Keratinocyte (primary cell): ENCODE data around the gene RSPH10B. TPM values are rescaled to one million over a fixed set of nuclear protein-coding genes. Genes with fewer than 3 reads are reported as not detected.
"Not testable (repeated sequence)": the region's sequence is repeated elsewhere in the genome, so short reads cannot be mapped to it uniquely, and the experiment has no call there.

ENCODE experiments used
- DNase-seq: peaks from one replicate; pipeline ENCODE4 v3.0.0-alpha.2; 2011; ENCODE audit warnings: low read depth, missing footprints, low spot score
- FAIRE-seq: peaks from 2 replicates; lab custom pipeline; 2011; peaks lifted over from hg19 to GRCh38; lab: Jason Lieb, UNC
- H2AFZ ChIP-seq: 2 replicates; pipeline ENCODE4 v1.6.0; 2012; ENCODE audit warnings: low read length, control low read depth, inconsistent platforms; ENCODE audit not compliant: control insufficient read depth
- H3K27ac ChIP-seq: 2 replicates; pipeline ENCODE4 v1.5.1; 2011; ENCODE audit warnings: low read length; ENCODE audit not compliant: control insufficient read depth, insufficient read depth
- H3K27me3 ChIP-seq: 3 replicates; pipeline ENCODE4 v1.6.0; 2011; ENCODE audit warnings: low read length; ENCODE audit not compliant: control insufficient read depth, insufficient read depth; ENCODE audit errors: extremely low read depth
- H3K36me3 ChIP-seq, 2 experiments: 2 replicates in 1 of 2; 3 replicates in 1 of 2; pipeline ENCODE4 v1.5.1; 2011; ENCODE audit warnings: low read length in 2 of 2, mild to moderate bottlenecking in 1 of 2; ENCODE audit not compliant: control insufficient read depth in 2 of 2, insufficient read depth in 2 of 2; ENCODE audit errors: extremely low read depth in 1 of 2
- H3K4me1 ChIP-seq: 3 replicates; pipeline ENCODE4 v1.5.1; 2011; ENCODE audit warnings: low read length; ENCODE audit not compliant: control insufficient read depth, insufficient read depth; ENCODE audit errors: extremely low read depth
- H3K4me2 ChIP-seq: 3 replicates; pipeline ENCODE4 v1.6.0; 2011; ENCODE audit warnings: low read depth, low read length; ENCODE audit not compliant: control insufficient read depth, insufficient read depth; ENCODE audit errors: extremely low read depth
- H3K4me3 ChIP-seq, 3 experiments: fragments of 200-600 bp in 1 of 3; sonication (generic) in 1 of 3; 2 replicates in 2 of 3; 3 replicates in 1 of 3; pipeline ENCODE4 v1.5.1; 2011 to 2016; ENCODE audit warnings: low read length in 3 of 3, mild to moderate bottlenecking in 3 of 3, control low read depth in 2 of 3, inconsistent platforms in 1 of 3, low read depth in 1 of 3, mixed read lengths in 1 of 3, mixed run types in 1 of 3, moderate library complexity in 1 of 3; ENCODE audit not compliant: control insufficient read depth in 2 of 3, insufficient read depth in 2 of 3; ENCODE audit errors: extremely low read depth in 1 of 3
- H3K79me2 ChIP-seq: 2 replicates; pipeline ENCODE4 v1.6.0; 2012; ENCODE audit warnings: low read length; ENCODE audit not compliant: control insufficient read depth, insufficient read depth
- H3K9ac ChIP-seq: 3 replicates; pipeline ENCODE4 v1.6.0; 2011; ENCODE audit warnings: low read length; ENCODE audit not compliant: control insufficient read depth, insufficient read depth; ENCODE audit errors: extremely low read depth
- H3K9me1 ChIP-seq: 3 replicates; pipeline ENCODE4 v1.6.0; 2011; ENCODE audit warnings: low read length; ENCODE audit not compliant: control insufficient read depth, insufficient read depth; ENCODE audit errors: extremely low read depth
- H3K9me3 ChIP-seq: 2 replicates; pipeline ENCODE4 v1.5.1; 2012; ENCODE audit warnings: low read depth, low read length; ENCODE audit not compliant: control insufficient read depth
- H4K20me1 ChIP-seq: 3 replicates; pipeline ENCODE4 v1.6.0; 2011; ENCODE audit warnings: low read length; ENCODE audit not compliant: control insufficient read depth, insufficient read depth; ENCODE audit errors: extremely low read depth
- dilution Hi-C: fragments of 300-500 bp; cut with MboI; formaldehyde crosslinking; loops from one replicate; pipeline ENCODE4 v1.7.0; 2020; ENCODE audit warnings: low sequenced_read_pairs; ENCODE audit not compliant: extremely low pct_ligation_motif_present
- polyA plus RNA-seq, 5 experiments: library from polyadenylated mRNA; depleted of rRNA in 3 of 5; stranded (reverse) in 3 of 5; stranded (forward) in 1 of 5; unstranded in 1 of 5; fragments of >200 nt; gene quantifications; 1 replicate in 1 of 5; 2 replicates in 3 of 5; 3 replicates in 1 of 5; pipeline versions ENCODE4 v1.2.1 to v1.2.3, GENCODE V29; 2011 to 2012; ENCODE audit warnings: missing spikeins in 2 of 5, low read depth in 1 of 5, low replicate concordance in 1 of 5
- small RNA-seq, 3 experiments: library from RNA; depleted of rRNA; stranded (forward); fragments of <200 nt; gene quantifications; one replicate each; pipeline ENCODE3, GENCODE V24; 2012; ENCODE audit warnings: low read depth in 3 of 3, low replicate concordance in 1 of 3; ENCODE audit not compliant: insufficient read length in 3 of 3

Gene RSPH10B
- polyA plus RNA-seq, 1 donor (not counting 4 experiments of a cell fraction or from before 2014, with no cell fraction given), result not detected

DNA sequence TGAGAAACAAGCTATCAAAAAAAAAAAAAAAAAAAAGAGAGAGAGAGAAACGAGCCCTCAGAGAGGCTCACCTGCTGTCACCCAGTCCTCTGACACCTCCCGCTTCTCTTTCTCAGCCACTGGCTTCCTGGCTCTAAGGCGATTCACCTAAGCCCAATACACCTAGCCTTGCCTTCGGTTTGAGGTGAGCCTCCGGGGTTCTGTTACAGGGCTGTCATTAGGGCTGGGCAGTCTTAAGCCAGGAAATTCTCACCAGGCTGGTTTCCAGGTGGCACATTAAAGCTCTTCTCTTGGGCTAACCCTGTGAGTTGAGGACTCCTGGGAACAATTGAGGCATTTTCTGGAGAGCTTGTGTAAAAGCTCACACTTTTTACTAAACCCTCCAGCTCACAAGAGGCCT is 82.5 kb downstream of the RSPH10B start:
- H3K79me2 ChIP-seq, H3K27me3 ChIP-seq, H3K9me3 ChIP-seq, H3K9ac ChIP-seq, H3K27ac ChIP-seq, H3K4me1 ChIP-seq, H3K4me2 ChIP-seq, H2AFZ ChIP-seq, H3K4me3 ChIP-seq, H4K20me1 ChIP-seq, H3K9me1 ChIP-seq, dilution Hi-C loops, H3K36me3 ChIP-seq, DNase-seq, FAIRE-seq: not testable (repeated sequence)

DNA sequence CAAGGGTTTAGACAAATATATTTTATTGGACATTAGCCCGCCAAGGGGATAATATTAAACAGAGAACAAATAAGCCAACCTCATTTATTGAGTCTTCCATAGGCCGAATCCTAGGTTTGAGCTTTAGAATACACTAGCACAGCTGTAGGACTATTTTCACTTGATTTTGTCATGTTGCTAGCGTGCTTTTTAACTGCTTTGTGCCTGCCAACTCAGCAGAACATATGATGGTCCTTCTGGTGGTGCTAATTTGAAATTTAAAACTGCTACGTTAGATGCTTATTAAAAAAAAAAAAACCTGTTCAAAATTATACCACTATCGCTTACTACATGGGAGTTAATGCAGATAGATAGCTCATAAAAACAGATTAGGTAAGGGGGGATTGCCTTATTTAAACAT is 86.1 kb downstream of the RSPH10B start:
- H3K4me3 ChIP-seq, H3K27ac ChIP-seq, H3K27me3 ChIP-seq, FAIRE-seq, dilution Hi-C loops, H3K4me1 ChIP-seq, H2AFZ ChIP-seq, H4K20me1 ChIP-seq, H3K9me3 ChIP-seq, H3K4me2 ChIP-seq, H3K36me3 ChIP-seq, H3K9me1 ChIP-seq, H3K79me2 ChIP-seq, DNase-seq, H3K9ac ChIP-seq: not testable (repeated sequence)

DNA sequence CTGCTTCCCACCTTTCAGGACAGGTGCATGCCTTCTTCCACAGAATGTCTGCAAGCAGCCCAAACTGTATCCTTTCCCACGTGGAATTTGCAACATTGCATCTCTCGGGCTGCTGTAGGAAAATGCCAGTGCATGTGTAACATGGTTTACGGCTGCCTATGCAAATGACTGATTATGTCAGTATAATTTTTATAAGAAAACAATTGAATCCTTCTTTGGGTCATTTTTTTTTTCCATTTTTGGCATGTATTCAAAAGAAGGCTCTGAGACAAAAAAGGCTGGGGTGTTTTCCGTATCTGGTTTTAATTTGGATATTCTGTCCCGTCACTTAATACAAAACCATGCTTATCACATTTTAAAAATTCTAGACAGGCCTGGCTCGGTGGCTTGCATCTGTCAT is 90.4 kb downstream of the RSPH10B start:
- H3K9me1 ChIP-seq, H3K4me2 ChIP-seq, H3K79me2 ChIP-seq, H2AFZ ChIP-seq, H3K9ac ChIP-seq, DNase-seq, FAIRE-seq, H3K27ac ChIP-seq, H3K4me1 ChIP-seq, dilution Hi-C loops, H3K36me3 ChIP-seq, H3K4me3 ChIP-seq, H3K9me3 ChIP-seq, H3K27me3 ChIP-seq, H4K20me1 ChIP-seq: not testable (repeated sequence)

DNA sequence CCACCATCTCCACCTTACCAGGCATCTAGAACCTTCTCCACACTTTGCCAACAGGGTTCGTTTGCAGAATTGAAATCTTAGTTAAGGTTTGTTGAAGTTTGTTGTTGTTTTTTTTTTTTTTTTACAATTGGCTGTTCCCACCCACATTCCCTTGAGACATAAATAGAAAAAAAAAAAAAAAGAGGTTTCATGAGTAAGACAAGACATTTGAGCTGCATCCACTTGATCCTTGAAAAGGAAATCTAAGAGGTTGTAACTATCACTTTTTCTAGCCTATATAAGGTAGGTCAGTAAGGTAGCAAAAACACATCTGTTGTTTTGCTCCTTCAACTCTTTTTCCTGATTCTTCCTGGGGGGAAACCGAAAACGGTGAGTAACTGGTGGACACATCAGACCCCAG is 90.9 kb downstream of the RSPH10B start:
- H3K4me1 ChIP-seq, H3K4me2 ChIP-seq, DNase-seq, H2AFZ ChIP-seq, H4K20me1 ChIP-seq, H3K9me3 ChIP-seq, H3K79me2 ChIP-seq, H3K4me3 ChIP-seq, dilution Hi-C loops, H3K27me3 ChIP-seq, H3K36me3 ChIP-seq, H3K9ac ChIP-seq, H3K9me1 ChIP-seq, FAIRE-seq, H3K27ac ChIP-seq: not testable (repeated sequence)

Small RNA genes lying within 50 kb of the gene (small RNA-seq; reads per million reads assigned to genes)
- gene RF00019 (0 reads per million in 3 experiments), gene SNORA80D (0 to 2.5 (median 0.80) reads per million in 3 experiments)

Other genes with a start within 250 kb of the RSPH10B start
- 12.4 to 23.6 TPM (median 15.4 TPM) in 3 replicates for gene RNF216, start 189.0 kb downstream of the RSPH10B start, polyA plus RNA-seq
- not detected in 3 replicates for gene OCM, start 89.9 kb downstream of the RSPH10B start, polyA plus RNA-seq
- 58.1 to 110 TPM (median 73.5 TPM) in 3 replicates for gene CCZ1, start 72.0 kb downstream of the RSPH10B start, polyA plus RNA-seq
- 9.0 to 12.7 TPM (median 10.3 TPM) in 3 replicates for gene PMS2, start 38.4 kb upstream of the RSPH10B start, polyA plus RNA-seq
- 58.8 to 84.6 TPM (median 71.0 TPM) in 3 replicates for gene AIMP2, start 38.6 kb upstream of the RSPH10B start, polyA plus RNA-seq
- gene ANKRD61, start 60.7 kb upstream of the RSPH10B start, polyA plus RNA-seq, result 0.10 to 0.22 TPM in 2 of 3 replicates, not detected in the other
- 35.3 to 66.6 TPM (median 65.2 TPM) in 3 replicates for gene EIF2AK1, start 88.5 kb upstream of the RSPH10B start, polyA plus RNA-seq
- 2.5 to 4.1 TPM (median 3.6 TPM) in 3 replicates for gene USP42, start 134.3 kb upstream of the RSPH10B start, polyA plus RNA-seq